Measurements from ENCODE around the gene BNIPL.
A peak's percentile ranks its signal among the peaks of the same experiment; 100 is the strongest.

DNA sequence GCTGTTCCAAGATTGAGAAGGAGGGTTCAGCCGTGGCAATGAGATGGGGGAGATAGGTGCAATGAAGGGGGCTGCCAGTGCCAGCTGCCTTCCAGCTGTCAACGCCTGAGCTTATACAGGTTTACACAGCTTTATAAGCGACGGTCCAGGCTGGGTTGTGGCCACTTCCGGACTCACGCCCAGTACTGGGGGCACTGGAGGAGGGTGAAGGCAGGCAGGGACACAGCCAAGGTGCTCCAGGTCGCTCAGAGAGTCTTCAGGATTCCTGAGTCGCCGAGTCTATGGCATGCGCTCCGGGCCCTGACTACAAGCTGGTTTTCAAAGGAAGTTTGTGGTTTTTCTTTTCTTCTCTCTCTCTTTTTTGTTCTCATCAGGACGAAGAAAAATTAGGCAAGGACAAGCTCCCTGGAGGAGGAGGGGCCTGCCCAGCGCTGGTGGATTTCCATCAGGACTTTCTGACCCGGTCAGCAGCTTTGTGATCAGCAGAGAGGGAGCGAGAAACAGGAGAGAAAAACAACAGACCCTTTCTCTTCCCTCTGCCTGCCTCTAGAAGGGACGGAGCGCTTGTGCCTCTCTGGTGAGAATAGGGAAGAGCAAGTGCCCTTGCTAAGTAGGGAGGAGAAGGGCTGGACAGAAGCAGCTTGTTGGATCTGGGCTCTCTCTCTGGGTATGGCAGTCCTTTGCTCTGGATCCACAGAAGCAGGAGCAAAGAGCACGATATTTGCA lies 29.9 kb upstream of the BNIPL start, which contains the start of gene MINDY1:
- peak; percentile 74 to 89 (median 87) for TF ChIP-seq POLR2AphosphoS5 (IDR thresholded peaks at IDR 0.05)
- TF ChIP-seq, protein P1, sequence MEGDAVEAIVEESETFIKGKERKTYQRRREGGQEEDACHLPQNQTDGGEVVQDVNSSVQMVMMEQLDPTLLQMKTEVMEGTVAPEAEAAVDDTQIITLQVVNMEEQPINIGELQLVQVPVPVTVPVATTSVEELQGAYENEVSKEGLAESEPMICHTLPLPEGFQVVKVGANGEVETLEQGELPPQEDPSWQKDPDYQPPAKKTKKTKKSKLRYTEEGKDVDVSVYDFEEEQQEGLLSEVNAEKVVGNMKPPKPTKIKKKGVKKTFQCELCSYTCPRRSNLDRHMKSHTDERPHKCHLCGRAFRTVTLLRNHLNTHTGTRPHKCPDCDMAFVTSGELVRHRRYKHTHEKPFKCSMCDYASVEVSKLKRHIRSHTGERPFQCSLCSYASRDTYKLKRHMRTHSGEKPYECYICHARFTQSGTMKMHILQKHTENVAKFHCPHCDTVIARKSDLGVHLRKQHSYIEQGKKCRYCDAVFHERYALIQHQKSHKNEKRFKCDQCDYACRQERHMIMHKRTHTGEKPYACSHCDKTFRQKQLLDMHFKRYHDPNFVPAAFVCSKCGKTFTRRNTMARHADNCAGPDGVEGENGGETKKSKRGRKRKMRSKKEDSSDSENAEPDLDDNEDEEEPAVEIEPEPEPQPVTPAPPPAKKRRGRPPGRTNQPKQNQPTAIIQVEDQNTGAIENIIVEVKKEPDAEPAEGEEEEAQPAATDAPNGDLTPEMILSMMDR (IDR thresholded peaks at IDR 0.05), result peak; percentile 46 to 72 (median 53)
- TF ChIP-seq EP300 (IDR thresholded peaks at IDR 0.05; ENCODE audit: low read depth), result no peak

Measured in transverse colon (tissue), 4 donors.